Activated B cell treated with CpG ODN at 0.5 μM for 24 hours (primary cell): Measurements from ENCODE around the gene CHIT1. TPM values are rescaled to one million over a fixed set of nuclear protein-coding genes. Genes with fewer than 3 reads are reported as not detected.

Source experiments
- ATAC-seq: fragments of 200-7000 bp; cut with Tn5 transposase; one replicate; pipeline ENCODE4 v1.10.0; 2021; ENCODE audit warnings: low read depth, mild to moderate bottlenecking, moderate library complexity
- CTCF ChIA-PET: fragments of 350-600 bp; sonication (Branson Sonifier 250); formaldehyde crosslinking; loops from one replicate; lab custom pipeline; 2021; ENCODE audit warnings: antibody characterized with exemption; lab: Charles Lee
- POLR2A ChIA-PET: fragments of 350-600 bp; sonication (Branson Sonifier 250); formaldehyde crosslinking; loops from one replicate; lab custom pipeline; 2021; ENCODE audit warnings: antibody characterized with exemption; lab: Charles Lee
- DNase-seq: peaks from one replicate; pipeline ENCODE4 v3.0.0; 2022
- H3K27ac Mint-ChIP-seq: one replicate; pipeline ENCODE4 v1.8.0; 2020; ENCODE audit warnings: mixed read lengths
- H3K27me3 Mint-ChIP-seq: one replicate; pipeline ENCODE4 v1.8.0; 2021; ENCODE audit warnings: mixed read lengths
- H3K36me3 Mint-ChIP-seq: one replicate; pipeline ENCODE4 v1.8.0; 2021; ENCODE audit warnings: low read depth, mixed read lengths
- H3K4me1 Mint-ChIP-seq: one replicate; pipeline ENCODE4 v1.8.0; 2021; ENCODE audit warnings: mixed read lengths
- H3K4me3 Mint-ChIP-seq: one replicate; pipeline ENCODE4 v1.8.0; 2020; ENCODE audit warnings: mild to moderate bottlenecking, mixed read lengths
- H3K9me3 Mint-ChIP-seq: one replicate; pipeline ENCODE4 v1.8.0; 2020; ENCODE audit warnings: mixed read lengths
- CTCF ChIP-seq: fragments of 200-600 bp; IDR thresholded peaks from one replicate; pipeline ENCODE4 v1.8.0; 2022; ENCODE audit warnings: antibody characterized with exemption, mild to moderate bottlenecking
- intact Hi-C: fragments of 100-400 bp; cut with micrococcal nuclease; formaldehyde crosslinking; loops from one replicate; pipeline ENCODE4 v1.15.1; 2024
- total RNA-seq: library from RNA; stranded (reverse); gene quantifications from 2 replicates; pipeline ENCODE4 v1.2.3, GENCODE V29; 2022

The CHIT1 gene
- total RNA-seq, 1 donor from 2014 or later: 6.6 TPM

- intact Hi-C loops: no loop called here
Measured at GRCh38 chr1:203208181-203208580, 21.3 kb downstream of the CHIT1 start.

GRCh38 chr1:203207751-203208150 is 21.7 kb downstream of the CHIT1 start:
- Mint-ChIP-seq H3K4me1 (no peaks in the 10 kb centered on the region), H3K36me3 (no peaks in the 10 kb centered on the region), H3K27me3 (peaks cover 17% of the 10 kb centered on the region), H3K4me3 (no peak overlapping the region), H3K27ac (no peak overlapping the region), H3K9me3 (no peaks in the 10 kb centered on the region)
- intact Hi-C loops: no loop called here
- ChIA-PET CTCF (no interaction called here), POLR2A (no interaction called here)
- ATAC-seq (no peak), DNase-seq (no peak)
- TF ChIP-seq CTCF: no peak

More at GRCh38 chr1:203208181-203208580, 21.3 kb downstream of the CHIT1 start:
- POLR2A ChIA-PET: no interaction called here
- TF ChIP-seq CTCF: no peak
- CTCF ChIA-PET: no interaction called here
- Mint-ChIP-seq H3K4me1 (no peaks in the 10 kb centered on the region), H3K9me3 (no peaks in the 10 kb centered on the region), H3K27me3 (peaks cover 17% of the 10 kb centered on the region), H3K36me3 (no peaks in the 10 kb centered on the region), H3K27ac (no peak overlapping the region), H3K4me3 (no peak overlapping the region)
- ATAC-seq (no peak), DNase-seq (no peak)

GRCh38 chr1:203206129-203206687 is 23.3 kb downstream of the CHIT1 start:
- ATAC-seq (no peak), DNase-seq (no peak)
- ChIA-PET POLR2A (no interaction called here), CTCF (no interaction called here)
- H3K27me3 Mint-ChIP-seq: peaks cover 26% of the 10 kb centered on the region
- no peaks in the 10 kb centered on the region for H3K4me1 Mint-ChIP-seq
- no peaks in the 10 kb centered on the region for H3K36me3 Mint-ChIP-seq
- H3K4me3 Mint-ChIP-seq: no peak overlapping the region
- H3K27ac Mint-ChIP-seq: no peak overlapping the region
- no peak for TF ChIP-seq CTCF
- no peaks in the 10 kb centered on the region for H3K9me3 Mint-ChIP-seq
- intact Hi-C loops: no loop called here

- CTCF ChIA-PET: no interaction called here
- POLR2A ChIA-PET: no interaction called here
Measured at GRCh38 chr1:203204756-203205155, 24.7 kb downstream of the CHIT1 start.

More at GRCh38 chr1:203204756-203205155, 24.7 kb downstream of the CHIT1 start:
- Mint-ChIP-seq H3K4me1 (no peaks in the 10 kb centered on the region), H3K9me3 (no peaks in the 10 kb centered on the region), H3K36me3 (no peaks in the 10 kb centered on the region), H3K4me3 (no peak overlapping the region), H3K27ac (no peak overlapping the region), H3K27me3 (peaks cover 34% of the 10 kb centered on the region)
- no peak for TF ChIP-seq CTCF
- ATAC-seq (no peak), DNase-seq (no peak)
- intact Hi-C loops: no loop called here
